MG63 (cell line): ENCODE data around the gene WDR81. TPM values are rescaled to one million over a fixed set of nuclear protein-coding genes. Genes with fewer than 3 reads are reported as not detected.
"Not testable (repeated sequence)": the region's sequence is repeated elsewhere in the genome, so short reads cannot be mapped to it uniquely, and the experiment has no call there.

Experiments
- DNase-seq: peaks from one replicate; pipeline ENCODE4 v3.0.0-alpha.2; 2020
- H3K27me3 ChIP-seq: fragments of 250-450 bp; sonication (Bioruptor Pico); 2 replicates; pipeline ENCODE4 v1.5.1; 2020; ENCODE audit warnings: mild to moderate bottlenecking, moderate library complexity
- H3K36me3 ChIP-seq: fragments of 250-450 bp; sonication (Bioruptor Pico); 2 replicates; pipeline ENCODE4 v1.5.1; 2020; ENCODE audit warnings: mild to moderate bottlenecking, moderate library complexity
- H3K4me3 ChIP-seq: fragments of 250-450 bp; sonication (Bioruptor Pico); 2 replicates; pipeline ENCODE4 v1.5.1; 2020; ENCODE audit warnings: mild to moderate bottlenecking, moderate library complexity
- H3K9me3 ChIP-seq: fragments of 250-450 bp; sonication (Bioruptor Pico); 2 replicates; pipeline ENCODE4 v1.5.1; 2020; ENCODE audit warnings: mild to moderate bottlenecking, moderate library complexity
- total RNA-seq: library from RNA; depleted of rRNA; stranded (reverse); fragments of >200 nt; shearing (Covaris generic); gene quantifications from 2 replicates; pipeline ENCODE4 v1.2.3, GENCODE V29; 2014; ENCODE audit warnings: low replicate concordance; rRNA removed

The WDR81 gene
- total RNA-seq: 7.2 and 20.3 TPM in 2 replicates

- Histone ChIP-seq H3K9me3 (no peaks in the 10 kb centered on the region), H3K4me3 (peak within 1 kb of the TSS; percentile 51)
- peak; percentile 87 for DNase-seq
Measured at GRCh38 chr17:1724351-1724868, at the start of gene WDR81. WDR81 (plus strand) TSS chr17:1724704; CDS start chr17:1724960, 256 bp downstream.

GRCh38 chr17:1676401-1676800 lies 48.1 kb upstream of the WDR81 start:
- Histone ChIP-seq H3K9me3 (no peaks in the 10 kb centered on the region), H3K4me3 (no peak overlapping the region), H3K36me3 (peaks cover 74% of the 10 kb centered on the region), H3K27me3 (no peaks in the 10 kb centered on the region)
- no peak for DNase-seq

More at GRCh38 chr17:1724351-1724868, at the start of gene WDR81:
- Histone ChIP-seq H3K36me3 (no peaks in the 10 kb centered on the region), H3K27me3 (no peaks in the 10 kb centered on the region)

GRCh38 chr17:1683459-1683858 lies 41.0 kb upstream of the WDR81 start:
- no peak for DNase-seq
- Histone ChIP-seq H3K9me3 (no peaks in the 10 kb centered on the region), H3K27me3 (no peaks in the 10 kb centered on the region), H3K4me3 (peak overlapping the region; percentile 90), H3K36me3 (peaks cover 45% of the 10 kb centered on the region)

GRCh38 chr17:1684378-1685189 lies 39.9 kb upstream of the WDR81 start, which contains the start of gene PRPF8:
PRPF8 (minus strand) TSS chr17:1684867; CDS start chr17:1684571, 296 bp downstream.
- peak; percentile 91 for DNase-seq
- peak within 1 kb of the TSS; percentile 90 for H3K4me3 ChIP-seq
- H3K9me3 ChIP-seq: no peaks in the 10 kb centered on the region
- H3K27me3 ChIP-seq: no peaks in the 10 kb centered on the region
- H3K36me3 ChIP-seq: peaks cover 40% of the 10 kb centered on the region

GRCh38 chr17:1686086-1686485 lies 38.4 kb upstream of the WDR81 start:
- Histone ChIP-seq H3K9me3 (no peaks in the 10 kb centered on the region), H3K4me3 (no peak overlapping the region), H3K27me3 (no peaks in the 10 kb centered on the region), H3K36me3 (peaks cover 25% of the 10 kb centered on the region)
- no peak for DNase-seq

- H3K4me3 ChIP-seq, H3K36me3 ChIP-seq, H3K27me3 ChIP-seq, H3K9me3 ChIP-seq, DNase-seq: not testable (repeated sequence)
Measured at GRCh38 chr17:1688405-1688804, 36.1 kb upstream of the WDR81 start.

GRCh38 chr17:1690544-1691221 lies 33.8 kb upstream of the WDR81 start:
- no peaks in the 10 kb centered on the region for H3K27me3 ChIP-seq
- H3K36me3 ChIP-seq: no peaks in the 10 kb centered on the region
- H3K4me3 ChIP-seq: no peak overlapping the region
- no peaks in the 10 kb centered on the region for H3K9me3 ChIP-seq
- no peak for DNase-seq

GRCh38 chr17:1693339-1693738 lies 31.2 kb upstream of the WDR81 start:
- DNase-seq: no peak
- Histone ChIP-seq H3K27me3 (no peaks in the 10 kb centered on the region), H3K4me3 (no peak overlapping the region), H3K9me3 (no peaks in the 10 kb centered on the region), H3K36me3 (no peaks in the 10 kb centered on the region)

- Histone ChIP-seq H3K4me3 (no peak overlapping the region), H3K9me3 (no peaks in the 10 kb centered on the region), H3K27me3 (no peaks in the 10 kb centered on the region), H3K36me3 (no peaks in the 10 kb centered on the region)
- no peak for DNase-seq
Measured at GRCh38 chr17:1695365-1695764, 29.1 kb upstream of the WDR81 start.

- DNase-seq: no peak
- Histone ChIP-seq H3K9me3 (no peaks in the 10 kb centered on the region), H3K27me3 (no peaks in the 10 kb centered on the region), H3K36me3 (no peaks in the 10 kb centered on the region), H3K4me3 (no peak overlapping the region)
Measured at GRCh38 chr17:1697681-1698080, 26.8 kb upstream of the WDR81 start.

GRCh38 chr17:1699891-1700290 lies 24.6 kb upstream of the WDR81 start:
- H3K27me3 ChIP-seq, DNase-seq, H3K36me3 ChIP-seq, H3K9me3 ChIP-seq, H3K4me3 ChIP-seq: not testable (repeated sequence)

- no peak for DNase-seq
Measured at GRCh38 chr17:1703063-1703462, 21.4 kb upstream of the WDR81 start.

GRCh38 chr17:1705004-1705403 lies 19.5 kb upstream of the WDR81 start:
- no peak overlapping the region for H3K4me3 ChIP-seq
- DNase-seq: no peak
- H3K9me3 ChIP-seq: no peaks in the 10 kb centered on the region
- no peaks in the 10 kb centered on the region for H3K36me3 ChIP-seq
- no peaks in the 10 kb centered on the region for H3K27me3 ChIP-seq

More at GRCh38 chr17:1703063-1703462, 21.4 kb upstream of the WDR81 start:
- H3K36me3 ChIP-seq: no peaks in the 10 kb centered on the region
- H3K27me3 ChIP-seq: no peaks in the 10 kb centered on the region
- H3K9me3 ChIP-seq: no peaks in the 10 kb centered on the region
- H3K4me3 ChIP-seq: no peak overlapping the region

GRCh38 chr17:1707107-1707506 lies 17.4 kb upstream of the WDR81 start:
- DNase-seq: no peak
- Histone ChIP-seq H3K4me3 (no peak overlapping the region), H3K27me3 (no peaks in the 10 kb centered on the region), H3K36me3 (peaks cover 5% of the 10 kb centered on the region), H3K9me3 (no peaks in the 10 kb centered on the region)

GRCh38 chr17:1708791-1709346 lies 15.6 kb upstream of the WDR81 start:
- not testable (repeated sequence) for H3K27me3 ChIP-seq, H3K9me3 ChIP-seq, DNase-seq, H3K4me3 ChIP-seq
- peaks cover 23% of the 10 kb centered on the region for H3K36me3 ChIP-seq

GRCh38 chr17:1709403-1709951 lies 15.0 kb upstream of the WDR81 start:
- DNase-seq: no peak
- Histone ChIP-seq H3K9me3 (no peaks in the 10 kb centered on the region), H3K4me3 (peak overlapping the region; percentile 49), H3K36me3 (peaks cover 28% of the 10 kb centered on the region), H3K27me3 (no peaks in the 10 kb centered on the region)
